ENCODE results near the gene LDB2.

Gene LDB2

DNA sequence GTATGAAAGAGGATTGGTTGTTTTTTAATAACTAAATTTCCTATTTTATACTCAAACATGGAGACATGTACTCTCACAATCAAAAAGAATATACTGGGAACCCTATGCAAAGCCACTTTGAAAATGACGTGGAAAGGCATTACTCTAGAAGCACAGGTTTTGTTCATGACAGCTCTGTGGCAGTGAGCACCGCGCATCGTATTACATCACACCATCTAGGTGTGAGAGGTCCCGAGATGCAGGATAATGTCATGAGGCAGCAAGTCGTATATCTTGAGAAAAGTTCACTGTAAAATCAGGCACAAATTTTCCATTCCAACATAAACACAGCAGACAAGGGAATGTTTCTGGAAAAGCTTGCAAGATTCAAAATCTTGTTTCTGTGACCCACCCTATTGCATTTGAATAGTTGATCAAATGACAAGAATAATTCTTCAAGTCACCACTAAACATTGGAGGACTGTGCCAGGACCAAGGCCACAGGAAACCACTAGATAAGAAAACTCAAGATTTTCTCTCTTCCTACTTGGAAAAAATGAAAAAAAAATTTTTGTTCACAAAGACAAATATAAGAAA lies 127.6 kb downstream of the LDB2 start:
- no peak for DNase-seq (ENCODE audit: low spot score)
- TF ChIP-seq CTCF (IDR thresholded peaks at IDR 0.05; ENCODE audit: extremely low read depth, missing control alignments) = no peak

DNA sequence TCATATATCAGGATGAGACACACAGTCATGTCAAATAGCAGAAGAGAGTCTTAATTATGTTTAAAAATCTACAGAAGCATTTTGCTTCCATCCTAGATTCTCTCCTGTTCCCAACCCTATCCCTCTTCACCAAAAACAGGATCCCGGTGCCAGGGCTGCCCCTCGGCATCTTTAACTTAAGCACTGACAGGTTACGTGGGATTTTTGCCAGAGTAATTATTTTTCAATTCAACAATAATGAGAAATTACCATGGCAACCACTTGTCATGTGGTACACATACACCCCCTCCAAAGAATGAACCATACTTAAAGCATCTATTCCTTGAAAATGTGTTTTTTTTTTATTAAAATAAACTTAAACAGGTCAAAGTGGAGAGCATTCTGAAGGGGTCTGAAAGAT lies 130.6 kb downstream of the LDB2 start:
- no peak for TF ChIP-seq CTCF (IDR thresholded peaks at IDR 0.05; ENCODE audit: extremely low read depth, missing control alignments)
- no peak for DNase-seq (ENCODE audit: low spot score)

DNA sequence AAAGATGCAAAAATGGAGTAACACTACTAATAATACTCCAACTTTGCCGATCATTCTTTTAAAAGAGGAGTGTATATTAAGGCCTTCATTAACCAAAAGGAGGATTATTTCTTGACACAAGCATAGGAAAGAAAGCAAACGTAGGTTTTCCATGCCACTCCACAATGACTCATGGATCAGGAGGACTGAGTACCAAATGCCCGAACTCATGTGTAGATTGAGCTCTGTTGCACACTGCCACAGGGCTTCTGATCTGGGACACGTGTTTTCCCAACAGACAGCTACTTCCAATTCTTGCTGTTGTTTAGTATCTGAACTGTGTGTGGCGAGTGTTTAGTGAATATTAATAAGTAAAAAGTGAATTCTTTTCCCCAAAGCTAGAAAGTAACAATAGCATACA lies 131.2 kb downstream of the LDB2 start:
- TF ChIP-seq CTCF (IDR thresholded peaks at IDR 0.05; ENCODE audit: extremely low read depth, missing control alignments) = no peak
- DNase-seq (ENCODE audit: low spot score) = no peak

DNA sequence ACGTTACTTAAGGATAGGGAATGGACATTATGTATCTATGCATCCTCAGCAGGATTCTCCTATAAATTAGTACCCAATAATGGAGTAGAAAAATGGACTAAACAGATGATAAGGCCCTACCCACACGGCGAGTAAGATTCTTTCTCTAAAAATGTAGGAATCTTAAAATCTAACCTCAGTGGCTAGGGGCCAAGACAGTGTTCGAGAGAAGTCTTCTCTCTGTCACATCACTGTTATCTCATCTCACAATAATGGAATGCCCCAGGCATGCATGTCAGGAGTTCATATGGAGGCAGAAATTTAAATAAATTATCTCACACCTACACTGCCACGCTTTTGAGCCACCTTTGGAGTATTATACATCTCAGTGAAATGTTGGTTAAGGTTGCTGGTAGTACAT lies 132.9 kb downstream of the LDB2 start:
- TF ChIP-seq CTCF (IDR thresholded peaks at IDR 0.05; ENCODE audit: extremely low read depth, missing control alignments) = no peak
- DNase-seq (ENCODE audit: low spot score) = no peak

DNA sequence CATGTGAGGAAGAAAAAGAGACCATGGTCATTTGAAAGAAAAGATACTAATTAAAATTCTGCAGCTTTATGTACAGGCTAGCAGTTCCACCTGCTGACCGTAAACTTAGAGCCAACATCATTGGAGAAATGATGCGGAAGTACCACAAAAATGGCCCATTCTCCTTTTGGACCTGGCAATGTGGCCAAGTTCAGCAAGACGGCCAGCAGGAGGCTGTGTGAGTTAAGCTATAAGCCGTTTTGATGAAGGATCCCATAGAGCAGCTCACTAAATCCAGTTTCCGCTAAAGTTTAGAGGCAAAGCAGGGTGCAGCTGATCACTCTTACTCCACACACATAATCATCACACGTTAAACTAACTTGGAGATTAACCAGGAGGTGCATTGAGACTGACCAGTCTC lies 133.8 kb downstream of the LDB2 start:
- no peak for TF ChIP-seq CTCF (IDR thresholded peaks at IDR 0.05; ENCODE audit: extremely low read depth, missing control alignments)

GRCh38 chr4:16760617-16761363 lies 137.7 kb downstream of the LDB2 start:
- no peak for DNase-seq (ENCODE audit: low spot score)
- TF ChIP-seq CTCF (IDR thresholded peaks at IDR 0.05; ENCODE audit: extremely low read depth, missing control alignments) = no peak

More for the DNA sequence above, 133.8 kb downstream of the LDB2 start:
- no peak for DNase-seq (ENCODE audit: low spot score)

DNA sequence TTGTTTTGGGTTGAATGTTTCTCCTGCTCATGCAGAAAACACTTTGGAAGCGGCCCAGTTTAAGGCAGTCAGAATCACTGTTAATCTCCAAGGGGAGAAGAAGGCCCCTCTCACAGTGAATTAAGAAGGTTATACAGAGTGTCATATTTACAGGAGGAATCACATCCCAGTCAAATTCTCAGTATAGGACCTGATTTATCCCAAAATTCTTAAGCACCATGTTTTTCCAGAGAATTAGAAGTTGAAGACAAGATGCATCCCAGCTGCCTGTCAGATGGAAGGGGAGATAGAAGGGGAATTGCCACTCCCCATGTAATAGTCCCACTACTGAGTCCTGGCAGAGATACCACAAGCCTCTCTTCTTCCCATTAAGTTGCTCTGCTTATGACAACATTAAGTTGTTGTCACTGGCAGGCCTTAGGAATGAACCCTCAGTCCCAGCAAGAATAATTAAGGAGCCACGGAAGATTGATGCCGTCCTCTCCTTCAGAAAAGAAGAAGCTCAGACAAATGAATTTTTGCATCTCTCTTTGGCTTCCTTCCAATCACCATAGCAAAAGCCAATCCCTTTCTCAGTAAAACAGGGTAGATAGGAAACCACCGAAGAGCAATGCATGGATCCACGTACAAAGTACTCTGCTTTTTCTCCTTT lies 138.4 kb downstream of the LDB2 start:
- DNase-seq (ENCODE audit: low spot score) = no peak
- no peak for TF ChIP-seq CTCF (IDR thresholded peaks at IDR 0.05; ENCODE audit: extremely low read depth, missing control alignments)

Data from GM20000 (cell line).